ENCODE measurements around the gene PRXL2A. TPM values are rescaled to one million over a fixed set of nuclear protein-coding genes. Genes with fewer than 3 reads are reported as not detected.

PRXL2A gene
- total RNA-seq, 1 donor from 2014 or later: 11.5 TPM

DNA sequence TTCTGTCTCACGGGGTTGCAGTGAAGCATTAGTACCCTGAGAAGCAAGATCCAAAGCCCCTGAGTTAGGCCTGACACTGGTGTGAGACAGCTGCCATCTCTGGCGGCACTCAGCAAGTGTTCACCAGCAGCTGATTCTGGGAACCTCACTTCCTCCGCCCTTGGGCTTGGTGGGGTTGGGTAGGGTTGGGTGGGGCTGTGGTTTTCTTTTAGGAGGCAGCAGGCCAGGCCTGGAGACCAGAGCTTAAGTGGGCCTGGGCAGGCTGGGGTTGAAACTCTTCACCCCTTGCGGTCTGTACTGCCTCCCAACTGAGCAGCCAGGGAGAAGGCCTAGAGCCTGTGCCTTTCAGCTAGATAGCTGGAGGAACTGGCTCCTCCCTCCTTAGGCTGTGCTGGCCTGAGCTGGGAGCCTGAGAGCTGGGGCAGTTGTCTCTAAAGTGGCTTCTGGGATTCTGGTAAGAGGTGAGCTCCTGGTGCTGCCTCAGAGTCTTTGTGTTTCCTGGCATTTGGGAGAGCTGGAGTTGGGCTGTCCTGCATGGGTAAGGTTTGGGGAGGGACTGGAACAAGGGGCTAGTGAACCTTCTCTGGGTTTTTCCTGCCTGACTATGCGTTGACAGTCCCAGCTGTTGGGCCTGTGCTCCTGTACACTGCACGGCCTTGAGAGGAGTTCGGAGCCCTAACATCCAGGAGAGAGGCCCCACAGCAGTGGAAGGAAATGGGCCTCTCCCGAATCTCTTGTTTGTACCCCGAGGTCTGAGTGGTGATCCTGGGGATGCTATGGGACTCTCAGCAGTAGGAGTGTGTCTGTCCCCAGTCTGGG is 50.9 kb downstream of the PRXL2A start:
- intact Hi-C loops (cut with micrococcal nuclease): loop anchor here (1.0 to 2.0 kb wide), 4 partner anchors 8 to 72 kb away; no protein-coding TSS in a partner anchor

GRCh38 chr10:80460399-80461207 is 52.3 kb downstream of the PRXL2A start:
- intact Hi-C loops (cut with micrococcal nuclease): loop anchor here (10.0 kb wide), 2 partner anchors 1016 to 1216 kb away; partner anchors contain the start of gene ZCCHC24

DNA sequence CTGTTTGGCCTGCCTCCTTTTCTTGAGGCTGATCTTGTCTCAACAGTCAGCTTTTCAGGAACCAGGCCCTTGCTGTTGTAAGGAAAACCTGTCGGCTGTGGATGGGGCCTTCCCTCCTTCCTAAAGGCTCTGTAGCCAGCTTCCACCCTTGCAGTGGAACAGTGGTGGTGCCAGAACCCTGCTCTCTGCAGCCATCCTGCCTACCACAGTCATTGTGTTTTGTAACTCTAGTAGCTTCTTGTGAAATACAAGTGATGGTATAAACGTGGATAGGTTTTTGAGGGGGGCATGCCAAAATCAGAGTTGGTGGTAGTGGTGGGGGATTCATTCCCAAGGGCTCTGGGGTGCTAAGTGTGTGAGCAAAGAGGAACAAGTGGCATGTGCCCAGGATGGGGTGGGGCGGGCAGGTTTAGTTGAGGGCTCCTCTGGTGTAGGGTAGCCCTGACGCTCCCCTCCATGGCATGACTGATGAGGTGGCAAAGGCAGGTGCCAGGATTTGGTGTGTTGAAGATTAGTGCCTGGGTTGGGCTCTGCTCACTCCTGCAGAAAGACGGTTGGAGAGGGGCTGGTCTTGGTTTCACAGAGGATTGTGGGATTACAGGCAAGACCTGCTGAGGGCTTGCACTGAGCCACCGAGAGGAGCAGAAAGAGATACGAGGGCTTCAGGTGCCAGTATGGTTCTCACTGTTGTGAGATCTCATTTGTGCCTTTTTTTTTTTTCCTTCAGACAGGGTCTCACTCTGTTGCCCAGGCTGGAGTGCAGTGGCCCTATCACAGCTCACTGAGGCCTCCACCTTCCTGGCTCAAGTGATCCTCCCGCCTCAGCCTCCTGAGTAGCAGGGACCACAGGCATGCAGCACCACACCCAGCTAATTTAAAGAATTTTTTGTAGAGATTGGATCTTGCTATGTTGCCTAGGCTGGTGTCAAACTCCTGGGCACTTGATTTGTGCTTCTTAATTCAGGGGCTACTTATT is 53.1 kb downstream of the PRXL2A start:
- intact Hi-C loops (cut with micrococcal nuclease): loop anchor here (10.0 kb wide), 2 partner anchors 1017 to 1217 kb away; partner anchors contain the start of gene ZCCHC24

GRCh38 chr10:80462299-80462980 is 54.1 kb downstream of the PRXL2A start:
- intact Hi-C loops (cut with micrococcal nuclease): loop anchor here (10.0 kb wide), 2 partner anchors 1018 to 1218 kb away; partner anchors contain the start of gene ZCCHC24

DNA sequence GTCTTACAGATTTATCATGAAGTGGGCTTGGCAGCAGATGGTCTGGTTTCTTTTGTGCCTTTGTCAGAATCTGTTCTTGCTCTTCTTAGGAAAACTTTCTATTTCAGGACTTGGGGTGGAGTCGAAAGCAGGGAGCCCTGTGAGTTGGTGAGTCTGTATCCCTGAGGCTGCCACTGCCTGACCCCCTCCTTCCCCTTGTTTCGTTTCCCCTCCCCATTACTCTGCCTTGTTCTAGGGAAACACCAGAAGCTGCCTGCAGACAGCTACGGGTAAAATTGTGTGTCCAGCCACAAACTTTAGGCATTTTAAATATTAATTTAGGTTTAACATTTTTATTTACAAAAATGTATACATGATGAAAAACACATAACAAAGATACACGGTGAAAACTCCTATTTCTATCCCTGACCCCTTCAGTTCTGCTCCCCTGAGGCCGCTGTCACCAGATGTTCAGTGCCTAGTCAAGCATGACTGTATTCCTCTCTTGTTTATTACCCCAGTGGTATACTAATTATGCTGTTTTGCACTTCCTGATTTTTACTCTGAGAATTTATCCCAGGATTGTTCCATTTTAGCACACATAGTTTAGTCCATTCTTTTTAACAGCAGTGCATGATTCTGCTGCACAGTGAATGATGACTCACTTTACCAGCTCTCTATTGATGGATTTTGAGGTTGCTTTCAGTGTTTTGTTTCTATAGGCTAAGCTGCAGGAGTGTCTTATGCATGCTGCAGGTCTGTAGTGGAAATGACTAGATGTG is 54.8 kb downstream of the PRXL2A start:
- intact Hi-C loops (cut with micrococcal nuclease): loop anchor here (1.0 to 10.0 kb wide), 3 partner anchors 8 to 1218 kb away; partner anchors contain the start of gene ZCCHC24

GRCh38 chr10:80463868-80464267 is 55.5 kb downstream of the PRXL2A start:
- intact Hi-C loops (cut with micrococcal nuclease): loop anchor here (1.0 to 10.0 kb wide), 3 partner anchors 9 to 1219 kb away; partner anchors contain the start of gene ZCCHC24

DNA sequence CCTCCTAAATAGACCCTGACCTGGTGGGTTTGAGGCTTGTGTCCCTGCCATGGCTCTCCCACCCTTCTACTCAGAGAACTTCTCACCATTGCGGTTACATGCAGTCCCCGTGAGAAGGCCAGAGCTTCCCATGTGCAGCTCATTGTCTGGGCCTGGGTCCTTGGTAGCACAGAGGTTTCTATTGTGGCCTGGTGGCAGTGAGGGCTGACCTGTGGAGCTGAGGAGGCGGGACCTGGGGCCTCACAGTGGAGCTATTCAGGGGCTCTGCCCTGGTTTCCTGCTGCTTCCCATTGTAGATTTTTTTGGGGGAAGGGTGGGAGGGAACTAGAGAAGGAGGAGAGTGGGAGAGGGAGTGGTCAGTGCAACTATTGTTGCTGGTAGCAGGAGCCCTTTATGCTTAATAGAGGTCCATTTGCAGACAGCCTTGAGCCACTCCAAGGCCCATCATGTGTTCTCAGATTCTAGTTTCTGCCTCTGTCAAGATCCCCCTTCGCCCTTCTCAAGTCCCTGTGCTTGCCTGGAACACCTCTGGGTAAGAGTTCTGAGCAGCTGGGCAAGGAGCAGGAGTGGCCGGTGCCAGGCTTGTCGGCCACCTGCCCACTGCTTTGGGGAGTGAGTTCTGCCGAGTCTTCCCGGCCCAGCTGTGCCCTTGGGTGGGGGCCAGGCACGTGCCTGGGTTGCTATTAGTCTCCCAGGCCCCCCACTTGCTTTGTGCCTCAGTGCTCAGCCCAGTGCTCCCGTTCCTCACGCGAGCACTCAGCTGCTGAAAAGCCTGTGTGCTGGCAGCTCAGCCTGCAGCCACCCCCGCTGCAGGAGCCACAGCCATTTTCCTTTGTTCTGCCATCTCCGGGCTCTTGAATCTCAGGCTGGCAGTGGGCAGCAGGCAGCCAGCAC is 56.5 kb downstream of the PRXL2A start:
- intact Hi-C loops (cut with micrococcal nuclease): loop anchor here (10.0 kb wide), 2 partner anchors 1020 to 1220 kb away; partner anchors contain the start of gene ZCCHC24

DNA sequence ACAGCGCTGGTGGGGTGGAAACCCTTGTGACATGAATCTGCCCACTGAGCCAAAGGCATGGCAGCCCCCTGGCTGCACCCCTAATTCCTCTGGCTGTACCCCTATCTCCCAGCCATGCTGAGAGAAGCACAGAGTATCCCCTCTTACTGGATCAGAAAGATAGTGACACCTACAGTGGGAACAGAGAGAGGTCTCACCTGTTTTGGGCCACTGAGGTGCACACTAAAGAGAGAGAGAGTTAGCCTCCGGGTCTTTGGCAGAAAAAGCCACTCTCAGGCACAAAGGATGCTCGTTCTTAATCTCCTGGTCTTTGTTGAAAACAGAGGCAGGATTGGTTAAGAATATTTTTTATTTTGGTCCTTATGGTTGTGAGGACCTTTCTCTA is 57.1 kb downstream of the PRXL2A start:
- intact Hi-C loops (cut with micrococcal nuclease): loop anchor here (10.0 kb wide), 2 partner anchors 1021 to 1221 kb away; partner anchors contain the start of gene ZCCHC24

DNA sequence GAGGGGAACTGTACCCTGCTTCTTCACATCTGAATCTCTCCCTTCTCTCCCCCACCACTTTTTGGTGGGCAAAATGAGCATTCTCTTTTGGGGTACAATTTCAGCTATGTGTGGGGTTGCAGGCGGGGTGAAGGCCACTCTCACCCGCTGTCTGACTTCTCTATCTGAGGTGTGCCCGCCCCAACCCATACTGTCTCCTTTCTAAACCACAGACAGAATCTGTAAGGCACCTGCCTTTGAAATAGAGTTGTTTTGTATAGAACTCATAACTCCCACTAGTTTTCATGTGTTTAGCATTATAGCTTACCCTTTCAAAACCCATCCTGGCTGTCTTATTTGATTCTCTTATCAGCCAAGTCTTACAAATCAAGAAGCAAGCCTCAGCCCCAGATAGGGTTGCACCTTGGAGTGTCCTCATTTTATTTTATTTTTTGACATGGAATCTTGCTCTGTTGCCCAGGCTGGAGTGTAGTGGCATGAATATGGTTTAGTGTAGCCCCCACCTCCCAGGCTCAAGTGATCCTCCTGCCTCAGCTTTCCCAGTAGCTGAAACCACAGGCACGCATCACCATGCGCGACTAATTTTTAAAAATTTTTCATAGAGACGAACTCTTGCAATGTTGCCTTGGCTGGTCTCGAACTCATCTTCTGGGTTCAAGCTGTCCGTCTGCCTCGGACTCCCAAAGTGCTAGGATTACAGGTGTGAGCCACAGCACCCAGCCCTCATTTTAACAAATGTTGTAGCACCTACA is 57.7 kb downstream of the PRXL2A start:
- intact Hi-C loops (cut with micrococcal nuclease): loop anchor here (1.0 to 10.0 kb wide), 4 partner anchors 10 to 1221 kb away; partner anchors contain the start of gene ZCCHC24

DNA sequence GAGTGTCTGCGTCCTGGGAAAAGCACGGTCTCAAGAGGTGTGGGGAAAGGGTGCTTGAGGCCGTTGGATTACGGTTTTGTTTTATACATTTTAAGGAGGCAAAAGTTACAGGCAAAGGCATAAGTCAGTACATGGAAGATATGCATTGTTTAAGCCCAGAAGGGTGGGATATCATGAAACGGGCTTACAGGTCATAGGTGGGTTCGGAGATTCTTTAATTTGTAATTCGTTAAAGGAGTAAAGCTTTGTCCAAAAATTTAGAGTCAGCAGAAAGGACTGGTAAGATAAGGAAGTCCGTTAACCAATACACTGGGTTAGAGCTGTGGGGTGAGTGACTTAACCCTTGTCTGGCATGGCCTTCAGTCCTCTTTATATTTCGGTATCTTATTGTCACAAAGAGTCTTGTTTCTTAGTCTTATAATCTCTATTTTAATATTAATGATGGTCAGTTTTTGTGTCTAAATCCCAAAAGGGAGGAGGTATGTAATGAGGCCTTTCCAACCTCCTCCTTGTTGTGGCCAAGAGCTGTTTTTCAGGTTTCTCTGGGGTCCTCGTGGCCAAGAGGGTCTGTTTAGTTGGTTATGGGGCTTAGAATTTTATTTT is 58.5 kb downstream of the PRXL2A start:
- intact Hi-C loops (cut with micrococcal nuclease): loop anchor here (1.0 to 10.0 kb wide), 5 partner anchors 8 to 1222 kb away; partner anchors contain the start of gene ZCCHC24

- intact Hi-C loops (cut with micrococcal nuclease): loop anchor here (10.0 kb wide), 2 partner anchors 1023 to 1223 kb away; partner anchors contain the start of gene ZCCHC24
These were observed 59.7 kb downstream of the PRXL2A start for GRCh38 chr10:80468002-80468401.

- intact Hi-C loops (cut with micrococcal nuclease): loop anchor here (10.0 kb wide), 2 partner anchors 1024 to 1224 kb away; partner anchors contain the start of gene ZCCHC24
These were observed 60.6 kb downstream of the PRXL2A start for GRCh38 chr10:80468806-80469421.

- intact Hi-C loops (cut with micrococcal nuclease): no loop called here
These were observed 61.9 kb downstream of the PRXL2A start for GRCh38 chr10:80470266-80470665.

GRCh38 chr10:80471001-80471400 is 62.6 kb downstream of the PRXL2A start:
- intact Hi-C loops (cut with micrococcal nuclease): no loop called here

- intact Hi-C loops (cut with micrococcal nuclease): no loop called here
These were observed 63.4 kb downstream of the PRXL2A start for GRCh38 chr10:80471715-80472233.
